ENCODE results near the gene GRID1.
"Not testable (repeated sequence)": the region's sequence is repeated elsewhere in the genome, so short reads cannot be mapped to it uniquely, and the experiment has no call there.

GRID1 gene

GRCh38 chr10:86178401-86179152 lies 188.0 kb downstream of the GRID1 start:
- peak in 1 of 2 experiments; percentile 6 for TF ChIP-seq CTCF (IDR thresholded peaks at IDR 0.05)
- H3K36me3 ChIP-seq, result no peaks in the 10 kb centered on the region
- H3K27me3 ChIP-seq, result no peaks in the 10 kb centered on the region
- peak; percentile 11 to 45 for DNase-seq
- no peaks in the 10 kb centered on the region for H3K9me3 ChIP-seq
- no peaks in the 10 kb centered on the region for H3K4me1 ChIP-seq
- intact Hi-C loops (cut with DNase I; ENCODE audit: low total_unique reads), result no loop called here
- H3K4me3 ChIP-seq, result no peak overlapping the region
- no peak overlapping the region for H3K27ac ChIP-seq

- TF ChIP-seq CTCF (IDR thresholded peaks at IDR 0.05), result no peak
- H3K4me3 ChIP-seq, result no peak overlapping the region
- H3K9me3 ChIP-seq, result no peaks in the 10 kb centered on the region
- no peaks in the 10 kb centered on the region for H3K4me1 ChIP-seq
- no peak overlapping the region for H3K27ac ChIP-seq
- intact Hi-C loops (cut with DNase I; ENCODE audit: low total_unique reads), result no loop called here
- DNase-seq, result no peak
- no peaks in the 10 kb centered on the region for H3K36me3 ChIP-seq
- H3K27me3 ChIP-seq, result no peaks in the 10 kb centered on the region
These were observed 188.9 kb downstream of the GRID1 start for GRCh38 chr10:86177537-86178155.

- intact Hi-C loops (cut with DNase I; ENCODE audit: low total_unique reads), result no loop called here
- Histone ChIP-seq H3K9me3 (no peaks in the 10 kb centered on the region), H3K27ac (no peak overlapping the region), H3K4me3 (no peak overlapping the region), H3K4me1 (no peaks in the 10 kb centered on the region), H3K27me3 (no peaks in the 10 kb centered on the region), H3K36me3 (no peaks in the 10 kb centered on the region)
- TF ChIP-seq CTCF (IDR thresholded peaks at IDR 0.05), result no peak
- no peak for DNase-seq
These were observed 189.6 kb downstream of the GRID1 start for GRCh38 chr10:86176850-86177536.

GRCh38 chr10:86175476-86175875 lies 191.1 kb downstream of the GRID1 start:
- H3K36me3 ChIP-seq; H3K27me3 ChIP-seq; H3K4me1 ChIP-seq; H3K27ac ChIP-seq; H3K4me3 ChIP-seq; H3K9me3 ChIP-seq; intact Hi-C loops (cut with DNase I; ENCODE audit: low total_unique reads): not testable (repeated sequence)
- DNase-seq, result peak in 1 of 2 donors; percentile 32

GRCh38 chr10:86172301-86172700 lies 194.3 kb downstream of the GRID1 start:
- intact Hi-C loops (cut with DNase I; ENCODE audit: low total_unique reads), result no loop called here

More at GRCh38 chr10:86172301-86172700, 194.3 kb downstream of the GRID1 start:
- Histone ChIP-seq H3K4me3 (no peak overlapping the region), H3K9me3 (no peaks in the 10 kb centered on the region), H3K27me3 (no peaks in the 10 kb centered on the region), H3K4me1 (no peaks in the 10 kb centered on the region), H3K36me3 (no peaks in the 10 kb centered on the region), H3K27ac (no peak overlapping the region)
- no peak for DNase-seq
- TF ChIP-seq CTCF (IDR thresholded peaks at IDR 0.05), result no peak
